H9 (cell line): ENCODE results near the gene RECQL. TPM values are rescaled to one million over a fixed set of nuclear protein-coding genes. Genes with fewer than 3 reads are reported as not detected.

Experiments
- DNase-seq: peaks from one replicate; pipeline ENCODE4 v3.0.0-alpha.2; 2017
- H2AFZ ChIP-seq: one replicate; pipeline ENCODE4 v1.6.1; 2013; ENCODE audit warnings: mild to moderate bottlenecking, low read length, control low read depth, moderate library complexity
- H2AK5ac ChIP-seq: 2 replicates; pipeline ENCODE4 v1.6.1; 2013; ENCODE audit warnings: low read length, control low read depth, mixed read lengths; ENCODE audit not compliant: insufficient read length
- H2BK120ac ChIP-seq: one replicate; pipeline ENCODE4 v1.6.1; 2013; ENCODE audit warnings: low read depth, mild to moderate bottlenecking, low read length, control low read depth, inconsistent platforms; ENCODE audit not compliant: poor library complexity, severe bottlenecking
- H2BK12ac ChIP-seq: 2 replicates; pipeline ENCODE4 v1.6.1; 2013; ENCODE audit warnings: low read length, control low read depth, mixed read lengths, low read depth; ENCODE audit not compliant: insufficient read length
- H2BK15ac ChIP-seq: 2 replicates; pipeline ENCODE4 v1.6.1; 2013; ENCODE audit warnings: low read depth, low read length, control low read depth
- H2BK20ac ChIP-seq: one replicate; pipeline ENCODE4 v1.6.1; 2013; ENCODE audit warnings: low read depth, mild to moderate bottlenecking, low read length, control low read depth, inconsistent platforms; ENCODE audit not compliant: poor library complexity, severe bottlenecking
- H2BK5ac ChIP-seq: 2 replicates; pipeline ENCODE4 v1.6.1; 2013; ENCODE audit warnings: low read length, control low read depth, mixed read lengths; ENCODE audit not compliant: insufficient read length
- H3K14ac ChIP-seq: 2 replicates; pipeline ENCODE4 v1.6.1; 2013; ENCODE audit warnings: low read length, control low read depth; ENCODE audit not compliant: insufficient read depth
- H3K18ac ChIP-seq: 2 replicates; pipeline ENCODE4 v1.6.1; 2013; ENCODE audit warnings: low read depth, mild to moderate bottlenecking, mixed read lengths, low read length, control low read depth; ENCODE audit not compliant: insufficient read length
- H3K23ac ChIP-seq: 2 replicates; pipeline ENCODE4 v1.6.1; 2013; ENCODE audit warnings: low read length, control low read depth, mixed read lengths, low read depth; ENCODE audit not compliant: insufficient read length
- H3K23me2 ChIP-seq: 2 replicates; pipeline ENCODE4 v1.6.1; 2013; ENCODE audit warnings: low read depth, mild to moderate bottlenecking, mixed read lengths, low read length, control low read depth; ENCODE audit not compliant: insufficient read length, poor library complexity, severe bottlenecking
- H3K27ac ChIP-seq: 2 replicates; pipeline ENCODE4 v1.5.1; 2013; ENCODE audit warnings: low read length, control low read depth, mixed read lengths, low read depth; ENCODE audit not compliant: insufficient read length
- H3K27me3 ChIP-seq: 2 replicates; pipeline ENCODE4 v1.6.1; 2013; ENCODE audit warnings: low read length, control low read depth, inconsistent platforms; ENCODE audit not compliant: insufficient read depth
- H3K4ac ChIP-seq: 2 replicates; pipeline ENCODE4 v1.6.1; 2013; ENCODE audit warnings: low read depth, mild to moderate bottlenecking, control low read depth, inconsistent platforms, low read length, moderate library complexity
- H3K4me1 ChIP-seq: 2 replicates; pipeline ENCODE4 v1.6.1; 2013; ENCODE audit warnings: low read length, control low read depth, inconsistent platforms; ENCODE audit not compliant: insufficient read depth
- H3K4me2 ChIP-seq: 2 replicates; pipeline ENCODE4 v1.6.1; 2013; ENCODE audit warnings: low read length, control low read depth, mixed read lengths; ENCODE audit not compliant: insufficient read length, insufficient read depth
- H3K56ac ChIP-seq: 2 replicates; pipeline ENCODE4 v1.6.1; 2013; ENCODE audit warnings: low read depth, mild to moderate bottlenecking, mixed read lengths, low read length, control low read depth; ENCODE audit not compliant: insufficient read length
- H3K79me1 ChIP-seq: 2 replicates; pipeline ENCODE4 v1.6.1; 2013; ENCODE audit warnings: low read depth, mild to moderate bottlenecking, moderate library complexity, low read length, control low read depth, inconsistent platforms; ENCODE audit not compliant: insufficient read depth, poor library complexity, severe bottlenecking
- H3K79me2 ChIP-seq: 2 replicates; pipeline ENCODE4 v1.6.1; 2013; ENCODE audit warnings: low read length, control low read depth, inconsistent platforms; ENCODE audit not compliant: insufficient read depth
- H3K9ac ChIP-seq: 2 replicates; pipeline ENCODE4 v1.6.1; 2013; ENCODE audit warnings: low read length, control low read depth, mixed read lengths; ENCODE audit not compliant: insufficient read length; ENCODE audit errors: extremely low read depth
- H3K9me3 ChIP-seq: one replicate; pipeline ENCODE4 v1.6.1; 2013; ENCODE audit warnings: low read depth, low read length, inconsistent platforms; ENCODE audit not compliant: control insufficient read depth
- H3T11ph ChIP-seq: one replicate; pipeline ENCODE4 v1.6.1; 2013; ENCODE audit warnings: mild to moderate bottlenecking, low read length, control low read depth, inconsistent platforms
- H4K20me1 ChIP-seq: one replicate; pipeline ENCODE4 v1.6.1; 2013; ENCODE audit not compliant: control insufficient read depth, insufficient read length, insufficient read depth
- H4K5ac ChIP-seq: 2 replicates; pipeline ENCODE4 v1.6.1; 2013; ENCODE audit warnings: low read depth, mild to moderate bottlenecking, mixed read lengths, low read length, control low read depth; ENCODE audit not compliant: insufficient read length
- H4K8ac ChIP-seq: replicated peaks from 2 replicates; pipeline ENCODE4 v1.6.1; 2013; ENCODE audit warnings: low read length, control low read depth, mixed read lengths, low read depth; ENCODE audit not compliant: insufficient read length
- H4K91ac ChIP-seq: 2 replicates; pipeline ENCODE4 v1.6.1; 2013; ENCODE audit warnings: low read depth, mild to moderate bottlenecking, moderate library complexity, mixed read lengths, low read length, control low read depth; ENCODE audit not compliant: insufficient read length
- H3K27ac Mint-ChIP-seq, 3 experiments: 2 replicates in 2 of 3; 3 replicates in 1 of 3; pipeline ENCODE4 v1.8.0; 2020 to 2021; ENCODE audit warnings: mixed read lengths in 3 of 3, mild to moderate bottlenecking in 1 of 3, moderate library complexity in 1 of 3
- H3K27me3 Mint-ChIP-seq: 2 replicates; pipeline ENCODE4 v1.8.0; 2021; ENCODE audit warnings: low read depth, mild to moderate bottlenecking, moderate library complexity, mixed read lengths
- H3K36me3 Mint-ChIP-seq, 3 experiments: 2 replicates in 2 of 3; 3 replicates in 1 of 3; pipeline ENCODE4 v1.8.0; 2020 to 2021; ENCODE audit warnings: low read depth in 3 of 3, mixed read lengths in 3 of 3; ENCODE audit not compliant: insufficient read depth in 1 of 3
- H3K4me1 Mint-ChIP-seq, 2 experiments: 2 replicates each; pipeline ENCODE4 v1.8.0; 2020; ENCODE audit warnings: mixed read lengths in 2 of 2
- H3K4me3 Mint-ChIP-seq, 2 experiments: 2 replicates in 1 of 2; 3 replicates in 1 of 2; pipeline ENCODE4 v1.8.0; 2020 to 2021; ENCODE audit warnings: mild to moderate bottlenecking in 2 of 2, mixed read lengths in 2 of 2, moderate library complexity in 1 of 2
- H3K9me3 Mint-ChIP-seq, 2 experiments: 2 replicates in 1 of 2; 3 replicates in 1 of 2; pipeline ENCODE4 v1.8.0; 2020; ENCODE audit warnings: mild to moderate bottlenecking in 2 of 2, mixed read lengths in 2 of 2, moderate library complexity in 1 of 2
- CTCF ChIP-seq: fragments of 200-600 bp; sonication (generic); conservative IDR thresholded peaks from 3 replicates; pipeline ENCODE4 v1.8.0; 2021; ENCODE audit warnings: antibody characterized with exemption, mild to moderate bottlenecking
- WGBS: extraction: QIAGEN DNeasy Blood & Tissue Kit; methylation state at CpG from one replicate; pipeline ENCODE4 v1.1.7; 2013; ENCODE audit warnings: missing lambda C conversion rate, low lambda C conversion rate, mixed read lengths; ENCODE audit not compliant: insufficient read length; ENCODE audit errors: extremely low coverage; 5-methylcytosine and 5-hydroxymethylcytosine counted together
- total RNA-seq: library from RNA; stranded (reverse); gene quantifications from 2 replicates; pipeline ENCODE4 v1.2.1, GENCODE V29; 2021

The RECQL gene
- total RNA-seq, 1 experiment from 2014 or later, result 41.0 TPM

GRCh38 chr12:21516281-21516680 lies 14.8 kb upstream of the RECQL start:
- Histone ChIP-seq H3K27me3 (no peaks in the 10 kb centered on the region), H3T11ph (no peak overlapping the region), H3K9ac (no peak overlapping the region), H2AK5ac (no peak overlapping the region), H2AFZ (no peak overlapping the region), H3K18ac (no peak overlapping the region), H3K4me2 (no peak overlapping the region), H3K23me2 (no peaks in the 10 kb centered on the region), H3K9me3 (no peaks in the 10 kb centered on the region), H3K4me1 (no peaks in the 10 kb centered on the region), H2BK15ac (no peak overlapping the region), H4K20me1 (no peaks in the 10 kb centered on the region), H3K79me2 (no peaks in the 10 kb centered on the region), H2BK12ac (no peak overlapping the region), H4K91ac (no peak overlapping the region), H3K23ac (no peak overlapping the region), H4K8ac (no peak overlapping the region), H2BK120ac (no peak overlapping the region), H3K27ac (no peak overlapping the region), H4K5ac (no peak overlapping the region), H2BK5ac (no peak overlapping the region), H3K79me1 (no peaks in the 10 kb centered on the region), H2BK20ac (no peak overlapping the region), H3K4ac (no peak overlapping the region), H3K14ac (no peak overlapping the region), H3K56ac (no peak overlapping the region)
- no peaks in the 10 kb centered on the region for H3K9me3 Mint-ChIP-seq
- no peaks in the 10 kb centered on the region for H3K4me1 Mint-ChIP-seq
- DNase-seq, result no peak
- no CpG with 5 or more reads among the region's 2 CpGs for WGBS
- no peak overlapping the region for H3K27ac Mint-ChIP-seq
- H3K36me3 Mint-ChIP-seq, result peaks cover 2 to 15% (median 4%) of the 10 kb centered on the region in 3 experiments; a peak in 4 of 7 replicates
- H3K27me3 Mint-ChIP-seq, result no peaks in the 10 kb centered on the region
- H3K4me3 Mint-ChIP-seq, result no peak overlapping the region
- no peak for TF ChIP-seq CTCF
